Stimulated activated CD4-positive, alpha-beta T cell treated with anti-CD3 and anti-CD28 coated beads, TNF-alpha, amount 100 ng/mL, for 4 hours (primary cell): ENCODE data around the gene RGL3.
"Not testable (repeated sequence)": the region's sequence is repeated elsewhere in the genome, so short reads cannot be mapped to it uniquely, and the experiment has no call there.

Source experiments
- DNase-seq, 3 experiments: peaks; one replicate each; pipeline ENCODE4 v3.0.0-alpha.2; 2020; ENCODE audit warnings: low read depth in 3 of 3

Gene RGL3

DNA sequence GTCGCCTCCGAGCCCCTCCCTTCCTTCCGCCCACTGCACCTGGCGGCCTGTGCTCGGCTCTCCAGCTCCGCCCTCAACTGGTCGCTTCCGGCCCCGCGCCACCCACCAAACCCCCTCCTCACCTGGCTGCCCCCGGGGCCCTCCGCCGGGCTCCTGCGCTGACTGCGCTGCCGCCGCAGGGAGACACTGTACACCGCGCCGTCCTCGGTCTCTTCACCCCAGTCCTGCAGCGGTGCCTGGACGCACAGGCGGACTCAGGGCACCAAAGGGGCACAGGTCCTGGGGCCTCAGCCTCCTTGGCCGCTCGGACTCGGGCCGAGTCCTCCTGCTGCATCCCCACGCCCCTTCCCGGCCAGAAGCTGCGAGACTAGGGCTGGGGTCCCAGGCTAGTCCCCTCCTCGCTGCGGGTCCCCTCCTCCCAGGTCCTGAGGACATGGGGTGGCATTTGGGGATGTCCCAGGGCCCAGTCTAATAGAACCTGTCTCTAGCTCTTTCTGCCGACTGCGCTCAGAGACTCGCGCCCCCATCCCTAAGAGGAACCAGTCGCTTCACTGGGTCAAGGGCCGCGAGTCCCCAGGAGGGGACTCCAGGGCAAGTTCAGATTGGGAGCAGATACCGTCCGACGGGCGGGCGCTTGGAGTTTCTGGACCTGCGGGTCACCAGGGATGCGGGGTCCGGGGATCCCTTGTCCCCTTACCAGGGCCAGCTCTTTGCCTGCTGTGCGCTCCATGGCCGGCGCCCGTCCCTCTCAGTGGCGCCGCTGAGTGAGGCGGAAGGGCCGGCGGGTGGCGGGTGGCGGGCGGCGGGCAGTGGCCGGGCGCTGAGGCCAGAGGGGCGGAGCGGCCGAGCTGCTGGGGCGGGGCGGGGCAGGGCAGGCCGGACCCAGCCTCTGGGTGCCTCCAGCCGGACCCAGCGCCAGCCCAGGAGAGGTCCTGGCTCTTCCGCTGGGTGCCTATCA, at the start of gene RGL3:
Gene RGL3, minus strand, starts transcription at position 766 of the 958 bp plus-strand sequence. Its CDS starts 36 bp downstream, at position 730.
- DNase-seq: no peak

GRCh38 chr19:11468266-11468845, 49.2 kb upstream of the RGL3 start:
- not testable (repeated sequence) for DNase-seq

GRCh38 chr19:11465600-11465999, 46.5 kb upstream of the RGL3 start:
- no peak for DNase-seq

GRCh38 chr19:11464333-11465265, 45.5 kb upstream of the RGL3 start:
- no peak for DNase-seq

GRCh38 chr19:11463391-11463790, 44.3 kb upstream of the RGL3 start:
- DNase-seq: no peak

GRCh38 chr19:11461453-11461852, 42.3 kb upstream of the RGL3 start:
- no peak for DNase-seq

DNA sequence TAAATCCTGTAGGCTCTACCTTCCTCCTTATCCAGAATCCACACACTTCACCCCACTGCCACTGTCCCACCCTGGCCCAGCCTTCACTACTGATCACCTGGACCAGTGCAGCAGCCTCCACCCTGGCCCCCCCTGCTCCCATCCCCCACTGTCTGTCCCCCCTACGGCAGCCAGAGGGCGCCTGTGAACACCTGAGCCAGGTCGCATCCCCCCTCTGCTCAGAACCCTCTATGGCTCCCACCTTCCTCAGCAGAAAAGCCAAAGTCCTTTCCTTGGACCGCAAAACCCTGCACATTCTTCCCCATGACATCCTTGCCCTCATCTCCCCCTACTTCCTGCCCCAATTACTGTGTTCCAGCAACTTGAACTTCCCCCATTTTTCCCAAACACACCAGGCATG, 41.1 kb upstream of the RGL3 start:
- no peak for DNase-seq

- DNase-seq: not testable (repeated sequence)
These were observed 39.8 kb upstream of the RGL3 start for GRCh38 chr19:11458912-11459311.

GRCh38 chr19:11458236-11458900, 39.3 kb upstream of the RGL3 start:
- DNase-seq: no peak

DNA sequence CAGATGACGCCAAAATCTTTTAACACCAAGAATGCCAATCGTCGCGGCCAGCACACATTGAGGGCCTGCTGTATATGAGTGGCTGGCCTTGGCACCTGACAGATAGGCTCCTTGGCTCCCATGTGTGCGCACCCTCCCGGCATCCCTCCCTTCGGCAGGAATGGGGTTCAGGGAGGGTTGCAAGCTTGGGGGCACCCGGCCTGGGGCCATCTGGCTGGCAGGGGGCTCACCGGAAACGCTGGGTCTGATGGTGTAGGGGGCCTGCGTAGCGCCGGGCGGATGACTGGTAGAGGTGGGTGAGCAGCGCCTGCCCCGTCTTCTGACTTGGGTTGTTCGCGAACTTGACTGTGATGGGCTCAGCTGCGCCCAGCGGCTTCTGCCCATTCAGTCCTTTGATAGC, 38.7 kb upstream of the RGL3 start:
- DNase-seq: no peak

DNA sequence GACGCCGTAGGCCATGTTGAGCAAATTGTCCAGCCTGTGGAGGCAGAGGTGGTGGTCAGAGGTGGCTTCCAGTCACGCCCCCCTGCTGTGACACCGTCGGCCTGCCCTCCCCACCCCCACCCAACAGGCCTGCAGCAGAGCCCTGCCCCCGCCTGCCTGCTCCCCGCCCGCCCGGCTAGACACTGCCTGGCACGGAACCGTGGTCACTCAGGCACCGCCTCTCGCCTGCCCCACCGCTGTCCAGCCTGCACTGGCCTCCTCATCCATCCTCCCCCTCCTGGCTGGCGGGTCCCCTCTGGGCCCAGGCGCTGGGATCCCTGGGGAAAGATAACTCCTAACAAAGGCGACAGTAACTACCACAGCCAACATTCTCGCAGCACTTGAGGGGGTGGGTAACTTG, 38.0 kb upstream of the RGL3 start:
- DNase-seq: no peak

GRCh38 chr19:11456659-11457058, 37.5 kb upstream of the RGL3 start:
- DNase-seq: no peak

- DNase-seq: not testable (repeated sequence)
These were observed 36.1 kb upstream of the RGL3 start for GRCh38 chr19:11455233-11455554.

DNA sequence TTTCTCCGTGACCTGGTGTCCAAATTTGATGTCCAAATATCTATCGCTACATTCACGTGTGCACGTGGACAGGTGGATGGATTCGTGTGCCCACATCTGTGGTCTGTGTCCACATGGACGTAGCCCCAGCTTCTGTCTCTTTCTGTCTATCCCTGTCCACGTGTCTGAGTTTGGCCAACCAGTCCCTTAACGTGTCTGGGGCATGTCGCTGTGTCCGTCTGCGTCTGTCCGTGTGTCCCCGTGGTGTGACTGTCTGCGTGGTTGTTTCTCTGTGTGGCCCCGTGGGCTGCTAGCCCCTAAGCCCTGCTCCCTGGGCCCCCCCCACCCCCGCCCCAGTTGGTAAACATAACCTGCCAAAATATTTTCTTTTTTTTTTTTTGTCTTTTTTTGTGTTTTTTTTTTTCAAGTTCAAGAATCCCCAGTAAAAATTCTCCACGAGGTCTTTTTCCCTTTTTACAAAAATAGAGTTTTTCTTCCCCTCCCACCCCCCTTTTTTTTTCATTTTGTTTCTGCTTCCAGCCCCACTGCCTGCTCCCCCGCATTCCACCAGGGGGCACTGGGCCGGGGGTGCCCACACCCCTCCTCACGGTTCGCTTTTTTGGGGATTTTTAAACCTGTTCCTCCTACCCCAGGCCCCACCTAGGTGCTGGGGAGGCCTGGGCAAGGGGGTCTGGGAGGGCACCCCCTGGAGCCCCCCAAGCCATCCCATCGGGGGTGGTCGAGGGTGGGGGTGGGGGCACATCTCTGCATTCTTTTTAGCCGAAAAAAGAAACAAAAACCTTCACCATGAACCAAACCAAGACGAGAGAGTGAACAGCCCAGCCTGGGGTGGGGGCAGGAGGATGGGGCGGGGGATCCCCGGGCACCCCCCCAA, 34.6 kb upstream of the RGL3 start:
- DNase-seq: no peak

GRCh38 chr19:11452620-11453310, 33.7 kb upstream of the RGL3 start:
- DNase-seq: no peak

GRCh38 chr19:11451871-11452619, 32.9 kb upstream of the RGL3 start:
- DNase-seq: no peak

- no peak for DNase-seq
These were observed 32.3 kb upstream of the RGL3 start for GRCh38 chr19:11451327-11451870.

GRCh38 chr19:11450570-11451326, 31.6 kb upstream of the RGL3 start:
- no peak for DNase-seq
